Hippocampal formation (tissue), 2 donors: Measurements from ENCODE around the gene SERPINA3.
"Not testable (repeated sequence)": the region's sequence is repeated elsewhere in the genome, so short reads cannot be mapped to it uniquely, and the experiment has no call there.

Experiments used
- DNase-seq, 2 donors: peaks; one replicate each; lab custom pipeline; 2025; lab: John Stamatoyannopoulos, UW

Gene SERPINA3

GRCh38 chr14:94612174-94612573 is at the start of gene SERPINA3:
TSS of gene SERPINA3 (plus strand) at chr14:94612391. CDS start at chr14:94614442, 2,051 bp downstream.
- peak in 1 of 2 donors; percentile 2 for DNase-seq

- DNase-seq, result no peak
These were observed 49.0 kb upstream of the SERPINA3 start for GRCh38 chr14:94562941-94563883.

DNA sequence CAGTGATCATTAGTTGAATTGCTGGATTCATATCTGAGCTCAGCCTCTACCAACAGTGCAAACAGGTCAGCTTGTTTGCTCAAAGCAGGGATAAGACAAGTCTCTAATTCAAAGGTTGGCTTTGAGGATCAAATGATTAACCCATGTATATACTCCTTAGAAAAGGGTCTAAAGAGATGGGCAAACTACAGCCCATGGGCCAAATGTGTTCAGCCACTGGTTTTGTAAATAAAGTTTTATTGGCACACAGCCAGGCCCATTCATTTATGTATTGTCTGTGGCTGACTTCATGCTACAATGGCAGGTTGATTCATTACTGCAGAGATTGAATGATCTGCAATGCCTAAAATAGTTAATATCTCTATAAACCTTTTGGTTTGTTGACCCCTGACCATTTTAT is 47.8 kb upstream of the SERPINA3 start:
- no peak for DNase-seq

GRCh38 chr14:94568186-94568585 is 44.0 kb upstream of the SERPINA3 start:
- DNase-seq, result no peak

GRCh38 chr14:94569381-94570001 is 42.7 kb upstream of the SERPINA3 start:
- no peak for DNase-seq

DNA sequence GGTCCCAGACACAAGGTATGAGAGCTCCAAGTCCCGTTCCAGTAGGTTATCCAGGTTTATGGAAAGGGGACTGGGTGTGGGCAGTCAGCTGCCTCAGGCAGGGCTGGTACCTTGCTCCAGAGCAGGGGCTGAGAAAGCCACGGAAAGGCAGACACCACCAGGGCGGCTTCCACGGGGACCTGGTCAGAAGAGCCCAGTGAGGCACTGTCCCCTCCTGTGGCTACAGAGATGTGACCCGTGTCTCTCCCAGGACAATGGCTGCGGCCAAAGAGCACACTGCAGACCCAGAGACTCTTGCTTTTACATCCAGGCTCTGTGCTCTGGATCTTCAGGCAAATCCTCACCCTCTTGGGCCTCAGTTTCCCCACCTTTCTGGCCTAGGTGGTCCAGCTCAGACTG is 42.2 kb upstream of the SERPINA3 start:
- no peak for DNase-seq

DNA sequence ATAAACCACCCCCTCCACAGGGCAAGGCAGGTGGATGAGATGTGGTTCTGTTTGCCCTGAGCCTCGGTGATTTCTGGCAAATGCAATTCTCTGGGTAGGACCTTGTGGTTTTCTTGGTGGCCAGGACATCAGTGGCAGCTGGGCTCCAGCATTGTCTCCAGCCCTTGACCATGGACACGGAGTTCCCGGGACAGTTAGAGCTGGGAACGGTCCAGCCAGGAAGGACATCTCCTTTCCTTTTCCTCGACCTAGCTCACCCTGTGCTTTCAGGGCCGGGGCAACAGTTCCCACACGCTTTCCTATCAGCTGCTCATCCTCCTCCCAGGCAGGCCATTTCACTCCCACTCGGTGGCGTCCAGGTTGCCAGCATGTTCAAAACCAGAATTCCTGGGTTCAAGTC is 41.8 kb upstream of the SERPINA3 start:
- DNase-seq, result no peak

- no peak for DNase-seq
These were observed 40.8 kb upstream of the SERPINA3 start for GRCh38 chr14:94571395-94571794.

DNA sequence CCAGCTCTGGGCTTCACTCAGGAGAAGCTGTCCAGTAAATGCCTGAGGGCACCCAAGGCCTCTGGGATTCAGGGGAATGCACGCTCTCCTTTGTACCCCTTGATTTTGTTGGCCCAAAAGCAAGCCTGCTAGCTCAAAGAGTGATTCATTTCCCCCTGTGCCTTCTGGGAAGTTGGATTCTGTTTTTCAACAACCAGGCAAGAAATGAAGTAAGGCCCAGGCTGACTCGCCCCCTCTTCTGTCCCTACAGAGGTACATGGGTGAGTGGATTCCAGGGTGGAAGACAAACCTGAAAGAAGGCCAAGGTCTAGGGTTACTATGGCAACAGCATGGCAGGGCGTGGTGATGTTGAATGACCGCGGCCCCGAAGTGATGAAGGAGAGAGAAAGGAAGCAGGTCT is 40.2 kb upstream of the SERPINA3 start:
- no peak for DNase-seq

GRCh38 chr14:94572637-94573303 is 39.4 kb upstream of the SERPINA3 start:
- DNase-seq, result no peak

DNA sequence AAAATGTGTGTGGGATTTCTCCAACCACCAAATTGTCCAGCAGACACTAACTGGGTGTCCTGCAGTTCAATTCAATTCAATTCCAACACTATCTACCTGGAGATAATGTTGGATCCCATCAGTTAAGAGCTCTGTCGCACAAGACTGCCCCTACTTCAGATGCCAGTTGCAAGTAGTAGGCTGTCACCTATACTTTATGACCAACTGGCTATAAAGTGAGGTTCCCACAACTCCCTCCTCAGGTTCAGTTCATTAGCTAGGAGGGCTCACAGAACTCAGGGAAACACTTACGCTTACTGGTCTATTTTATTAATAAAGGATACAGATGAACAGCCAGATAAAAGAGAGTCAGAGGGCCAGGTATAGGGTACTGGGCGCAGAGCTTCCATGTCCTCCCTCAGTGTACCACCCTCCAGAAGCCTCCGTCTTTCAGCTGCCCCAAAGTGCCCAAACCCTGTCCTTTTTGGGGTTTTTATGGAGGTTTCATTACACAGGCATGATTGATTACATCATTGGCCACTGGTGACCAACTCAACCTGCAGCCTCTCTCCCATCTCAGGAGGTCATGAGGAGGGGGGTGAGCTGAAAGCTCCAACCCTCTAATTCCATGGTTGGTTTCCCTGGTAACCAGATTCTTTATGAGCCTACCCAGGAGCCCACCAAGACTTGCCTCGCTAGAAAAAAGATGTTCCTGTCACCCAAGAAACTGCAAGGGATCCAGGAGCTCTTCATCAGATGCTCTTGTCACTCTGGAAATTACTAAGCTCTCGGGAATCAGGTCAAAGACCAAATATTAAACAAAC is 38.5 kb upstream of the SERPINA3 start:
- DNase-seq, result no peak

DNA sequence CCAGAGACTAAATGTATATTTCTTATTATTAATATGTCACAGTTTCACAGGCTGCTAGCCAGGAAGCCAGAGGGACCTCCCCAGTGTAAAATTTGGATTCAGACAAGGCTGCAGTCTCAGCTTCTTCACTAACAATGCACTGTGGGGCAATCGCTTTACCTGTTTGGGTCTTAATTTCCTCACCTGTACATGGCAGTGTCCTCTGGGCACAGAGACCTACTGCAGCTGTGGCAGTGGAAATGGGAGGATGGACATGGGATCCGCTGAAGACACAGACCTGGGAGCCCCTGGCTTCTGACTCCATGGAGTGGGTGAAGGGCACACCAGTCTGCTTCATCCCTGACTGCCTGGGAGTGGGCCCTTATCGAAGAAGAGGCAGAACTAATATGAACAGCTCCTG is 37.9 kb upstream of the SERPINA3 start:
- DNase-seq, result no peak

DNA sequence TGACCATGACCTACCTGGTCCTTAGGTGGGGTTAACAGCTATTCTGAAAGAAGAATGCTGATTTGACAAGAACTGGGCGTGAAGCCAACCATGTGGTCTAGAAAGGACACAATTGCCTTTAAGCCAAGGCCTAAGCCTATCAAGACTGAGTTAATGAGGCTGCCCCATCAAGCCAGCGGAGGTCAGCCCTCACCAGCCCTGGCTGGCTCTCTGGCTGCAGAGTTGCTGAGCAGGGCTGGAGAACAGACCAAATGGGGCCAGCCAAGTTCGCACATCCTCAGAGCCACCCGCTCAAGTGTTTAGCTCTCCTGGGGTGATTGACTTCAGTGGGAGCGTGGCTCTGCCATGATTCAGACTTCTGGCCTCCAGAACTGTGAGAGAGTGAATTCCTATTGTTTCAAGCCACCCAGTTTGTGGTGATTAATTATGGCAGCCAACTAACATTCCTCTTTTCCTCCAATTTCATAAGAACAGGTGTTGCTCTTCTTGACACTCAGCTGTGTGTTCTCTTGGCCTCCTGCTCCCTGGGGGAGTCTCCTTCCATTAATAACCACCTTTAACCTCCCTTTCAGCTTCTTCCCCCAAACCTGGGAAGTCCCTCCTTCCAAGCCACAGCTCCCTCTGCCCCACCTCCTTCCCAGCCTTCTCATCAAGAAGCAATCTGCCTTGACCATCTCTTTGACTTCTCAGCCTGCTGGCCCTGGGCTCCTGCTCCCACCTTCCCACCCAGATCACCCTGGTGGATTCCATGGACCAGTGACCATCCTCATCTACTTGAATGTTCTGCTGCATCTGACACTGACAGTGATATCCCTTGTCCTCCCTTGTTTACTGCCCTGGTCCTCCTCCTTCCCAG is 36.2 kb upstream of the SERPINA3 start:
- no peak for DNase-seq

DNA sequence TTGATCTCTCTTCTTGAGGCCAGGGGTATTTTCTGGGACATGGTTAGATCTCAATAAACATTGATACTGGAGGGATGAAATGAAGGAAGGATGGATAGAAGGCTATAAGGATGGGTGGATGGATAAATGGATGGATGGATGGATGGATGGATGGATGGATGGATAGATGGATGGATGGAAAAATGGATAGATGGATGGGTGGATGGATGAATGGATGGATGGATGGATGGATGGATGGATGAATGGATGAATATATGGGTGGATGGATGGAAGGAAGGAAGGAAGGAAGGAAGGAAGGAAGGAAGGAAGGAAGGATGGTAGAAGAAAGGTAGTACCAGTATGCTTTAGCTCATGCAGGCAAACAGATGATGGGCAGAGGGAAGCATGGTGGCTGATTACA is 34.7 kb upstream of the SERPINA3 start:
- not testable (repeated sequence) for DNase-seq

GRCh38 chr14:94578712-94579111 is 33.5 kb upstream of the SERPINA3 start:
- DNase-seq, result no peak

- no peak for DNase-seq
These were observed 30.8 kb upstream of the SERPINA3 start, which contains the start of gene SERPINA5 for GRCh38 chr14:94581127-94581999. TSS of gene SERPINA5 (plus strand) at chr14:94581426. CDS start at chr14:94587363, 5,937 bp downstream.

- peak in 1 of 2 donors; percentile 4 for DNase-seq
These were observed 29.9 kb upstream of the SERPINA3 start for GRCh38 chr14:94582199-94582750.

GRCh38 chr14:94582851-94583250 is 29.3 kb upstream of the SERPINA3 start:
- no peak for DNase-seq

DNA sequence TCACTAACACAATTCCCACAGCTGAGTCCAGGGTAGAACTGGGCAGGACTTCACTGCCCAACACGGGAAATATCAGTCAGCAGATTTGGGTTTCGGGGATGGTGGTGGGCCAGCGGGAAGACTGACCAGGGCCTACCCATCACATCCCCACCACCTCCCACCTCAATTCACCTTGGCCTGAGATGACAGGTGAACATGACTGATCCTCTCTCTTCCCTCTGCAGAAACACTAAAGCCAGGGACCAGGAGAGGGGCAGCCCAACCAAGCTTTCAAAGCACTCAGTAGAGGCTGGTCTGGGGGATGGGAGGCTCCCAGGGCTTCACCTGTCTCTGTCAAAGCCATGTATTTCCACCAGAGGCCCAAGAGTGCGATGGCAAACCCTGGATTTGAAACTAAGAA is 28.6 kb upstream of the SERPINA3 start:
- no peak for DNase-seq
